ENCODE data around the gene CCR6. TPM values are rescaled to one million over a fixed set of nuclear protein-coding genes. Genes with fewer than 3 reads are reported as not detected.

The CCR6 gene
- total and polyA plus RNA-seq, 2 experiments from 2014 or later = not detected

DNA sequence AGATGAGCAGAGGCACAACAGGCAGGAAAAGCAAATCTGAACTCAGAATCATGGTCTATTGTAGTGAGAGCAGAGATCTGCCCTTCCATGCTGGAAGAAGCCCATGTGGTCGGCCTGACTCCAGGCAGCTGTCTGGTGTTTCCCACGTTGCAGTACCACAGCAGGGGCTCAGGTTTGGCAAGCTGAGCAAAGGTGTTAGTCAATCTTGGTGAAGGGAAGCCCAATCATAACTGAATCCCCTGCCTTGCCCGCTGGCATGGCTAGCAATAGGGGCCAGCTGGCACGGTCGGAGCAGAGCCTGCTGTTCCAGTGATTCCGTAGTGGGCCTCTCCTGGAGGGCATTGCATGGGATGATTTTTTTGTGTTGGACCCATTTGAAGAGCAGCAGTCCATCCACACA, 17.8 kb upstream of the CCR6 start:
- no peaks in the 10 kb centered on the region for H3K4me1 ChIP-seq (ENCODE audit: insufficient read depth)
- no peaks in the 10 kb centered on the region for H3K27me3 ChIP-seq (replicated peaks; ENCODE audit: insufficient read depth)
- H3K4me2 ChIP-seq (ENCODE audit: unreplicated experiment) = no peak overlapping the region
- H3K79me2 ChIP-seq (ENCODE audit: insufficient read depth) = no peaks in the 10 kb centered on the region
- H3K9me3 ChIP-seq (ENCODE audit: low read depth) = no peaks in the 10 kb centered on the region
- H3F3A ChIP-seq (ENCODE audit: insufficient read depth) = no peaks in the 10 kb centered on the region
- TF ChIP-seq EZH2phosphoT487 (IDR thresholded peaks at IDR 0.05; ENCODE audit: insufficient read depth, low read depth) (no peak), EZH2 (IDR thresholded peaks at IDR 0.05; ENCODE audit: insufficient read depth, poor library complexity, severe bottlenecking) (no peak)
- no peak overlapping the region for H3K4me3 ChIP-seq
- H4K20me1 ChIP-seq (ENCODE audit: insufficient read depth) = no peaks in the 10 kb centered on the region
- in situ Hi-C loops (cut with MboI) = no loop called here
- H3K27ac ChIP-seq = no peak overlapping the region
- H3K9me2 ChIP-seq (ENCODE audit: insufficient read depth) = no peaks in the 10 kb centered on the region
- DNase-seq = no peak
- 39 to 45% methylated on average over 6 of the region's 6 CpGs for WGBS, 2 experiments (ENCODE audit: low coverage in 1 of 2, low lambda C conversion rate in 2 of 2, missing lambda C conversion rate in 2 of 2)
- no peak overlapping the region for H3K9ac ChIP-seq
- no peak overlapping the region for H2AFZ ChIP-seq
- no peaks in the 10 kb centered on the region for H3K36me3 ChIP-seq (ENCODE audit: low read depth)

DNA sequence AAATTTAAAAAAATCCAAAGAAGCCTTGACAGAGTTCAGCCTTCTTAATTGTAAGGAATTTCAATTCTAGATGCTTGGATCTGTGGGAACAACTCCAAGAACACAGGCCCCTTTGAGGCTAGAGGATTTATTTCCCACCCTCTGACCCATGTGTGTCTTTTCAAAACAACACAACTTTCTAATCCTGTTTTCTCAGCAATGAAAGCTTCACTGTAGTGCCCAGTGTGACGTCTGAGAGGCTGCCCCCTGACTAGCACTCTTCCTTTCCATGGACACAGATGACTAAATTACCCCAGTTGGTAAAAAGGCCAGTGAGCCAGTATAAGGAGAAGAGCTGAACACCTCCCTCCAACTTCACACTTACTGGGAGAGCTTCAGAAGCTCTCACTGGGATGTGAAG, 16.5 kb upstream of the CCR6 start:
- Histone ChIP-seq H3K4me3 (no peak overlapping the region), H3K9me2 (ENCODE audit: insufficient read depth) (no peaks in the 10 kb centered on the region), H3K36me3 (ENCODE audit: low read depth) (no peaks in the 10 kb centered on the region), H3K9ac (no peak overlapping the region), H3K4me2 (ENCODE audit: unreplicated experiment) (no peak overlapping the region), H3K9me3 (ENCODE audit: low read depth) (no peaks in the 10 kb centered on the region), H3K4me1 (ENCODE audit: insufficient read depth) (no peaks in the 10 kb centered on the region), H3K27ac (no peak overlapping the region), H3K27me3 (replicated peaks; ENCODE audit: insufficient read depth) (no peaks in the 10 kb centered on the region), H3F3A (ENCODE audit: insufficient read depth) (no peaks in the 10 kb centered on the region), H4K20me1 (ENCODE audit: insufficient read depth) (no peaks in the 10 kb centered on the region), H3K79me2 (ENCODE audit: insufficient read depth) (no peaks in the 10 kb centered on the region), H2AFZ (no peak overlapping the region)
- in situ Hi-C loops (cut with MboI) = no loop called here
- WGBS, 2 experiments (ENCODE audit: low coverage in 1 of 2, low lambda C conversion rate in 2 of 2, missing lambda C conversion rate in 2 of 2) = 0% methylated on average over 1 of the region's 1 CpG
- no peak for TF ChIP-seq EZH2phosphoT487 (IDR thresholded peaks at IDR 0.05; ENCODE audit: insufficient read depth, low read depth)
- TF ChIP-seq EZH2 (IDR thresholded peaks at IDR 0.05; ENCODE audit: insufficient read depth, poor library complexity, severe bottlenecking) = no peak
- DNase-seq = no peak

DNA sequence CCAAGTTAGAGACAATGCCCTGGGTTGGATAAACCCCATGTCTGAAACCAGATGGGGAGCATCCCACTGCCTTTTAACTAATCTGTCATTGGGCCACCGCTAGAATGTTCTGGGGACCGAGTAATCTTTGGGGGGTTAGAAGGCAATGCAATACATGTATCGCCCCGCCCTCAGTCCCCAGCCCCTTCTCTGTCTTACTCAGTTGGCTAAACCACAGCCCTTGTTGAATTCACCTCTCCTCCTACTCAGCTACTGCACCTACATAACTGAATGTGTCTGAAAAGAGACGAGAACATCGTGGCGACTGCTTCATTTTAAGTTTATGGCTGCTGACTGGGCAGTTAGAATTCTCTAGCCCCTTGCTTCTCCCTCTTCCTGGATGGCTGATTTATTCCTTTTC, 15.1 kb upstream of the CCR6 start:
- no peaks in the 10 kb centered on the region for H3K9me3 ChIP-seq (ENCODE audit: low read depth)
- no peaks in the 10 kb centered on the region for H3K4me1 ChIP-seq (ENCODE audit: insufficient read depth)
- DNase-seq = no peak
- no peak overlapping the region for H3K4me3 ChIP-seq
- no peak overlapping the region for H2AFZ ChIP-seq
- H3K36me3 ChIP-seq (ENCODE audit: low read depth) = no peaks in the 10 kb centered on the region
- no peak overlapping the region for H3K9ac ChIP-seq
- no peaks in the 10 kb centered on the region for H3F3A ChIP-seq (ENCODE audit: insufficient read depth)
- in situ Hi-C loops (cut with MboI) = no loop called here
- no peaks in the 10 kb centered on the region for H3K27me3 ChIP-seq (replicated peaks; ENCODE audit: insufficient read depth)
- no peaks in the 10 kb centered on the region for H3K79me2 ChIP-seq (ENCODE audit: insufficient read depth)
- no peaks in the 10 kb centered on the region for H4K20me1 ChIP-seq (ENCODE audit: insufficient read depth)
- H3K9me2 ChIP-seq (ENCODE audit: insufficient read depth) = no peaks in the 10 kb centered on the region
- TF ChIP-seq EZH2phosphoT487 (IDR thresholded peaks at IDR 0.05; ENCODE audit: insufficient read depth, low read depth) = no peak
- no peak for TF ChIP-seq EZH2 (IDR thresholded peaks at IDR 0.05; ENCODE audit: insufficient read depth, poor library complexity, severe bottlenecking)
- no peak overlapping the region for H3K4me2 ChIP-seq (ENCODE audit: unreplicated experiment)
- WGBS, 2 experiments (ENCODE audit: low coverage in 1 of 2, low lambda C conversion rate in 2 of 2, missing lambda C conversion rate in 2 of 2) = 32 to 46% methylated on average over 7 of the region's 7 CpGs
- no peak overlapping the region for H3K27ac ChIP-seq

DNA sequence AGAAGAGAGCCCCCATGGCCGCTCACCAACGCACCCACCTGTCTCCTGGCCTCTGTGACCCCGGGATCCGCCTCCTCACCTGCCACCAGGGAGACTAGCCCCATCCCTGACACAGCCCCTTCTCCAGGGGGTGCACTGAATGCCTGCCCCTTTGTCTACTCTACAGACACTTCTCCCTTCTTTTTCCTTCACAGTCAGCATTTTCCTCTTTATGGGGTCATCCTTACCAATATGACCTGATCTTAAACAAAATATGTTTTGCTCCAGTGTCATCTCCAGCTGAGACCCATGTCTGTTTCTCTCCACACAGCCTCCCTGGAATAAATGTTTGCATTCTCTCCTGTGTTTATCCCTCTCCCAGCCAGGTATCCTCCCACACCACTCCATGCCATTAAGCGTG, 14.6 kb upstream of the CCR6 start:
- Histone ChIP-seq H3K4me2 (ENCODE audit: unreplicated experiment) (no peak overlapping the region), H3F3A (ENCODE audit: insufficient read depth) (no peaks in the 10 kb centered on the region), H3K4me1 (ENCODE audit: insufficient read depth) (no peaks in the 10 kb centered on the region), H3K27ac (no peak overlapping the region), H4K20me1 (ENCODE audit: insufficient read depth) (no peaks in the 10 kb centered on the region), H3K9ac (no peak overlapping the region), H3K9me2 (ENCODE audit: insufficient read depth) (no peaks in the 10 kb centered on the region), H3K4me3 (no peak overlapping the region), H3K9me3 (ENCODE audit: low read depth) (no peaks in the 10 kb centered on the region), H3K79me2 (ENCODE audit: insufficient read depth) (no peaks in the 10 kb centered on the region), H3K27me3 (replicated peaks; ENCODE audit: insufficient read depth) (no peaks in the 10 kb centered on the region), H3K36me3 (ENCODE audit: low read depth) (no peaks in the 10 kb centered on the region), H2AFZ (no peak overlapping the region)
- in situ Hi-C loops (cut with MboI) = no loop called here
- no peak for DNase-seq
- 41 to 46% methylated on average over 5 of the region's 5 CpGs for WGBS, 2 experiments (ENCODE audit: low coverage in 1 of 2, low lambda C conversion rate in 2 of 2, missing lambda C conversion rate in 2 of 2)
- TF ChIP-seq EZH2 (IDR thresholded peaks at IDR 0.05; ENCODE audit: insufficient read depth, poor library complexity, severe bottlenecking) (no peak), EZH2phosphoT487 (IDR thresholded peaks at IDR 0.05; ENCODE audit: insufficient read depth, low read depth) (no peak)

DNA sequence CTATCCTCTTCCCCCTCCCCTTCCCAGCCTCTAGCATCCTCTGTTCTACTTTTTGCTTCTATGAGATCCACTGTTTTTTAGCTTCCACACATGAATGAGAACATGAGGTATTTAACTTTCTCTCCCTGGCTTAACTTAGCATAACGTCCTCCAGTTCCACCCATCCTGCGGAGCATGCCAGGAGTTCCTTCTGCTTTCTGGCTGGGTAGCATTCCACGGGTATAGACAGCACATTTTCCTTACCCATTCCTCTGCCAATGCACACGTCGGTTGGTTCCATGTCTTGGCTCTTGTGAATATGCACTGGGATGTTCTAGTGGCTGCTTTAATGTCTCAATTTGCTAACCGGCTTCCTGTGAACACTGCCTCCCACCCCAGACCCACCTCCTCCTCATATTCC, 13.2 kb upstream of the CCR6 start:
- Histone ChIP-seq H3K9ac (no peak overlapping the region), H3F3A (ENCODE audit: insufficient read depth) (no peaks in the 10 kb centered on the region), H3K4me1 (ENCODE audit: insufficient read depth) (no peaks in the 10 kb centered on the region), H3K27ac (no peak overlapping the region), H3K79me2 (ENCODE audit: insufficient read depth) (no peaks in the 10 kb centered on the region), H3K9me3 (ENCODE audit: low read depth) (no peaks in the 10 kb centered on the region), H3K27me3 (replicated peaks; ENCODE audit: insufficient read depth) (no peaks in the 10 kb centered on the region), H3K4me3 (no peak overlapping the region), H3K36me3 (ENCODE audit: low read depth) (no peaks in the 10 kb centered on the region), H3K9me2 (ENCODE audit: insufficient read depth) (no peaks in the 10 kb centered on the region), H4K20me1 (ENCODE audit: insufficient read depth) (no peaks in the 10 kb centered on the region), H3K4me2 (ENCODE audit: unreplicated experiment) (no peak overlapping the region), H2AFZ (no peak overlapping the region)
- in situ Hi-C loops (cut with MboI) = no loop called here
- no peak for TF ChIP-seq EZH2phosphoT487 (IDR thresholded peaks at IDR 0.05; ENCODE audit: insufficient read depth, low read depth)
- no peak for TF ChIP-seq EZH2 (IDR thresholded peaks at IDR 0.05; ENCODE audit: insufficient read depth, poor library complexity, severe bottlenecking)
- DNase-seq = no peak
- WGBS, 2 experiments (ENCODE audit: low coverage in 1 of 2, low lambda C conversion rate in 2 of 2, missing lambda C conversion rate in 2 of 2) = 15 to 22% methylated on average over 6 of the region's 6 CpGs

All from GM23248 (cell line).